GM10266 (cell line): ENCODE measurements around the gene PAQR8.

Experiments
- DNase-seq: peaks from one replicate; pipeline ENCODE4 v3.0.0; 2012; ENCODE audit errors: extremely low spot score
- TF ChIP-seq, protein P1 (sequence below): IDR thresholded peaks from 2 replicates; pipeline ENCODE4 v1.5.1; 2012; ENCODE audit warnings: mild to moderate bottlenecking, low read depth; ENCODE audit not compliant: control insufficient read depth, insufficient read depth; ENCODE audit errors: missing control alignments

PAQR8 gene

DNA sequence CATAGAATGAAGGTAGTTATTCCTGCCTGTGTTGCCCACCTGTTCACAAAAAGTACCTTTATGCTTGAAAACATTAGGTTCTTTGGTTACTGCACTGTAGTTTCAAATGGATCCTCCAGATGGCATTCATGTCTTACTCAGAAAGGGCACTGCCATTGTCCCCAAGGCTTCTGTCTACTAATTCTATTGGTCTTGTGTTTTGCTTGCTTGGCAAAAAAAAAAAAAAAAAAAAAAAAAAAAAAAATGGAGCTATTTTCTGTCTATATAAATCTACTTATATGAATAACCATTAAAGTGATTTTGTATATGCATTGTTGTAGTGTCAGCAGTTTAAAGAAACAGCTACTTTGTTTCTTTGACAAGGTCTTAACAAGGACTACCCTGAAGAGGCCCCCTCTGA, 45.5 kb downstream of the PAQR8 start:
- TF ChIP-seq, protein P1, sequence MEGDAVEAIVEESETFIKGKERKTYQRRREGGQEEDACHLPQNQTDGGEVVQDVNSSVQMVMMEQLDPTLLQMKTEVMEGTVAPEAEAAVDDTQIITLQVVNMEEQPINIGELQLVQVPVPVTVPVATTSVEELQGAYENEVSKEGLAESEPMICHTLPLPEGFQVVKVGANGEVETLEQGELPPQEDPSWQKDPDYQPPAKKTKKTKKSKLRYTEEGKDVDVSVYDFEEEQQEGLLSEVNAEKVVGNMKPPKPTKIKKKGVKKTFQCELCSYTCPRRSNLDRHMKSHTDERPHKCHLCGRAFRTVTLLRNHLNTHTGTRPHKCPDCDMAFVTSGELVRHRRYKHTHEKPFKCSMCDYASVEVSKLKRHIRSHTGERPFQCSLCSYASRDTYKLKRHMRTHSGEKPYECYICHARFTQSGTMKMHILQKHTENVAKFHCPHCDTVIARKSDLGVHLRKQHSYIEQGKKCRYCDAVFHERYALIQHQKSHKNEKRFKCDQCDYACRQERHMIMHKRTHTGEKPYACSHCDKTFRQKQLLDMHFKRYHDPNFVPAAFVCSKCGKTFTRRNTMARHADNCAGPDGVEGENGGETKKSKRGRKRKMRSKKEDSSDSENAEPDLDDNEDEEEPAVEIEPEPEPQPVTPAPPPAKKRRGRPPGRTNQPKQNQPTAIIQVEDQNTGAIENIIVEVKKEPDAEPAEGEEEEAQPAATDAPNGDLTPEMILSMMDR: peak; percentile 48
- DNase-seq: no peak

GRCh38 chr6:52409499-52409898, 47.5 kb downstream of the PAQR8 start:
- no peak for DNase-seq
- TF ChIP-seq, protein P1: no peak

DNA sequence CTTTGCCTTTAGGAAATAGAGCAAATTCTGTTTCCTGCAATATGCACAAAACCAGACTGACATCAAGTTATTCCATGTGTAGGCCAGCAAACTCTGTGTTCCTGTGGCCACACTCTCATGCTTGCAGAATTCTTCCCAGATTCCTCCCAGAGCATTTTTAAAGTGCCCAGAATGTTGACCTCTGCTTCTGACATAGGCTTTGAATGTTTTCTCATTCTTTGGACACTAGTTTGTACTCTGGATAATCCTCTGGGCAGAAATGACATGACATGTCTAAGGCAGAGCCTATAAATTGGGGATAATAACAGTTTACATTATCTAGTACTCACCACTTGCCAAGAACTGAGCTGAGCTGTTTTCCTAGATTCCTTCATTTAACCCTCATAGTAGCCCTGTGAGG, 49.0 kb downstream of the PAQR8 start:
- TF ChIP-seq, protein P1: no peak
- DNase-seq: no peak

- TF ChIP-seq, protein P1: no peak
- DNase-seq: no peak
These were observed 50.0 kb downstream of the PAQR8 start for GRCh38 chr6:52411911-52412310.

DNA sequence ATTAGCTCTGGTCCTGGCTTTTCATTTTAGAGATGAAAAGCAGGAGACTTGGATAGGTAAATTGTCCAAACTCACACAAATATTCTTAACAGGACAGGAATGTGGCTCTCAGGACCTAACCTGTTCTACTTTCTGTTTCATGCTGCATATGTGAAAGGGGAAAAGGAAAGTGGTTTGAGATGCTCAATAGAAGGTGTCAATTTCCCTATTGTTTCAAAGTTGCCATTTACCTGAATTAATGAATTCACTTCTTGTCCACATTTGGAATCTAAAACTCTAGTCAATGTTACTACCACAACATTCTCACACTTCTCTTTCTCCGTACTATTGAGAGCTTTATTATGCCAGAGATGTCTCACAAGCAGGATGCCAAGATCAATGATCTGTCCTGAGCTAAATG, 53.4 kb downstream of the PAQR8 start:
- TF ChIP-seq, protein P1: no peak
- no peak for DNase-seq

DNA sequence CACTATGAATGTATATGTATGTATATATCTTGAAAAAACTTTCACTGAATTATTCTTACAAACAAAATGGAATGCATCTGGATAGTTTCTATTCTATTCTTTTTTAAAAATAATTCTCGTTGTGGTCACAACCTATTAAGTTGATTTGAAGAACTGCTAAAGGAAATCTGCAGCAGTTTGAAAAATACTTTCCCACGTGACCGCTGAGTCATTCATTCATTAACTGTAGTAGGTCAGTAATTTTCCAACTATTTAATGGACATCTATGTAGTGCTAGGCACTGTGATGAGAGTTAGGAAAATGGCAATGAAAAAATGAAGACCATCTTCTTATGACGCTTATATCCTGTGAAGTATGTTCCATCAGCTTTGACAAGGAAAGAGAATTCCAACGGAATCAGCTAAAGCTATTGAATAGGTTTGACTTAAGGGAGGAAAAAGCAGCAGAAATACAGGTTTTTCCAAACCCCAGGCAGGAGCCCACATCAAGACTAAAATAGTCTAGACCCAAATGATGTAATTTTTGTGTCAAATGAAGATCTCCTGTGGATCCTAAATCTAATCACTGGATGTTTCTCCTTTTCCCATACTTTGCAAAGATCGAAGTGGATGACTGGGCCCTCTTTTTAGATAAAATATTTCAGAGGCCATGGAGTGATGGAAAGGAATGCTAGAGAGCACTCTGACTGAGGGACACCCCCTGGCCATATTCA, 54.1 kb downstream of the PAQR8 start:
- no peak for DNase-seq
- TF ChIP-seq, protein P1: no peak

- TF ChIP-seq, protein P1: peak; percentile 77
- DNase-seq: peak; percentile 60
These were observed 54.7 kb downstream of the PAQR8 start for GRCh38 chr6:52416629-52417151.
